ENCODE measurements around the gene SARDH. TPM values are rescaled to one million over a fixed set of nuclear protein-coding genes. Genes with fewer than 3 reads are reported as not detected.

Gene SARDH
- total and polyA plus RNA-seq, 2 donors (not counting 3 experiments of a cell fraction or from before 2014, with no cell fraction given) = 0.19 to 0.44 TPM

- BruUV-seq (replicated peaks) = no TSS peak
- Histone ChIP-seq H3K4me3 (replicated peaks in 1 of 3; ENCODE audit: insufficient read depth in 1 of 3, low read depth in 1 of 3, low read length in 3 of 3) (no peak overlapping the region), H3K79me2 (ENCODE audit: control insufficient read depth, insufficient read depth, low read length) (no peaks in the 10 kb centered on the region), H3K27ac (ENCODE audit: insufficient read depth, low read depth, low read length) (no peak overlapping the region), H3K4me1 (ENCODE audit: control insufficient read depth, extremely low read depth, insufficient read depth, low read length) (no peaks in the 10 kb centered on the region), H3K9ac (replicated peaks; ENCODE audit: extremely low read depth, insufficient read depth, low read length) (no peak overlapping the region), H3K9me3 (replicated peaks; ENCODE audit: control insufficient read depth, insufficient read depth, low read length) (no peaks in the 10 kb centered on the region), H2AFZ (ENCODE audit: low read depth, low read length) (no peak overlapping the region), H3K9me1 (replicated peaks; ENCODE audit: control insufficient read depth, extremely low read depth, insufficient read depth, low read length) (no peaks in the 10 kb centered on the region), H3K4me2 (ENCODE audit: insufficient read depth, low read length) (no peak overlapping the region), H3K27me3 (ENCODE audit: control insufficient read depth in 2 of 2, insufficient read depth in 2 of 2, low read length in 2 of 2) (no peaks in the 10 kb centered on the region), H4K20me1 (replicated peaks; ENCODE audit: control insufficient read depth, extremely low read depth, insufficient read depth, low read length) (no peaks in the 10 kb centered on the region), H3K36me3 (ENCODE audit: control insufficient read depth in 2 of 2, extremely low read depth in 1 of 2, insufficient read depth in 2 of 2, low read length in 2 of 2) (no peaks in the 10 kb centered on the region)
- TF ChIP-seq CTCF (IDR thresholded peaks at IDR 0.05; ENCODE audit: extremely low read depth in 1 of 2, insufficient read depth in 1 of 2, low read depth in 1 of 2, low read length in 2 of 2) (no peak), MAX (IDR thresholded peaks at IDR 0.05; ENCODE audit: insufficient read depth, insufficient read length) (no peak), GATA2 (IDR thresholded peaks at IDR 0.05; ENCODE audit: insufficient read depth, insufficient read length, low read depth, low read length) (no peak), MYC (IDR thresholded peaks at IDR 0.05; ENCODE audit: low read depth, low read length) (no peak), JUN (IDR thresholded peaks at IDR 0.05; ENCODE audit: borderline replicate concordance, insufficient read depth, insufficient read length, low read depth) (no peak), POLR2A (IDR thresholded peaks at IDR 0.05; ENCODE audit: low read depth, low read length) (no peak), POLR2AphosphoS5 (IDR thresholded peaks at IDR 0.05; ENCODE audit: insufficient read depth, low read depth, low read length) (no peak), EZH2 (IDR thresholded peaks at IDR 0.05; ENCODE audit: borderline replicate concordance, low read depth, low read length, severe bottlenecking) (no peak), FOS (IDR thresholded peaks at IDR 0.05; ENCODE audit: borderline replicate concordance, insufficient read depth, low read length) (no peak)
- DNase-seq (ENCODE audit: low read depth, low spot score) = no peak
- ChIA-PET POLR2A (no interaction called here), CTCF (no interaction called here)
- dilution Hi-C loops (cut with MboI; ENCODE audit: extremely low pct_ligation_motif_present, low sequenced_read_pairs) (no loop called here), intact Hi-C loops (cut with micrococcal nuclease) (no loop called here)
- FAIRE-seq = no peak
Observed at GRCh38 chr9:133669182-133669801, 68.9 kb downstream of the SARDH start.
